ENCODE data around the gene RAI1. TPM values are rescaled to one million over a fixed set of nuclear protein-coding genes. Genes with fewer than 3 reads are reported as not detected.

The RAI1 gene
- total and polyA plus RNA-seq, 10 of the 15 experiments (the other 5 are each of a cell fraction or from before 2014, with no cell fraction given) = 0.66 to 37.7 (median 6.0) TPM

GRCh38 chr17:17685775-17686291, 4.6 kb downstream of the RAI1 start (continued):
- TF ChIP-seq BCLAF1 (IDR thresholded peaks at IDR 0.05) (no peak), EGR1 (IDR thresholded peaks at IDR 0.05; ENCODE audit: borderline replicate concordance in 1 of 2, low read depth in 2 of 2, low read length in 2 of 2) (no peak), SPI1 (IDR thresholded peaks at IDR 0.05; ENCODE audit: borderline replicate concordance, insufficient read depth, low read depth, low read length) (no peak), NR2F1 (conservative IDR thresholded peaks at IDR 0.05) (no peak; the same call in 1 of the 2 replicates), YY1 (IDR thresholded peaks at IDR 0.05; ENCODE audit: low read depth, low read length) (no peak), MYC (IDR thresholded peaks at IDR 0.05; ENCODE audit: insufficient read depth, insufficient read length, insufficient replicate concordance, low read length, severe bottlenecking) (no peak), SMARCA5 (IDR thresholded peaks at IDR 0.05) (peak; percentile 28; the same call in 1 of the 2 replicates), E4F1 (IDR thresholded peaks at IDR 0.05; ENCODE audit: borderline replicate concordance, partially characterized antibody) (no peak), FOXM1 (IDR thresholded peaks at IDR 0.05; ENCODE audit: low read depth, low read length) (no peak), SIN3A (IDR thresholded peaks at IDR 0.05; ENCODE audit: low read depth, low read length) (0 out of 2 replicates have a peak, but pooled peaks have one; percentile 39), ZNF687 (IDR thresholded peaks at IDR 0.05) (peak; percentile 55), E2F4 (IDR thresholded peaks at IDR 0.05; ENCODE audit: low read depth, low read length) (no peak), RAD21 (IDR thresholded peaks at IDR 0.05; ENCODE audit: insufficient read depth, low read depth, low read length) (no peak), BACH1 (IDR thresholded peaks at IDR 0.05; ENCODE audit: borderline replicate concordance) (peak; percentile 40; the same call in 1 of the 2 replicates), NRF1 (conservative IDR thresholded peaks at IDR 0.05; ENCODE audit: low read depth, low read length) (no peak), TCF3 (IDR thresholded peaks at IDR 0.05; ENCODE audit: borderline replicate concordance, insufficient read depth, low read depth, low read length) (no peak), SMC3 (IDR thresholded peaks at IDR 0.05; ENCODE audit: borderline replicate concordance, low read length) (0 out of 2 replicates have a peak, but pooled peaks have one; percentile 5)
